ENCODE measurements around the gene SLC35F3.
"Not testable (repeated sequence)": the region's sequence is repeated elsewhere in the genome, so short reads cannot be mapped to it uniquely, and the experiment has no call there.

SLC35F3 gene

DNA sequence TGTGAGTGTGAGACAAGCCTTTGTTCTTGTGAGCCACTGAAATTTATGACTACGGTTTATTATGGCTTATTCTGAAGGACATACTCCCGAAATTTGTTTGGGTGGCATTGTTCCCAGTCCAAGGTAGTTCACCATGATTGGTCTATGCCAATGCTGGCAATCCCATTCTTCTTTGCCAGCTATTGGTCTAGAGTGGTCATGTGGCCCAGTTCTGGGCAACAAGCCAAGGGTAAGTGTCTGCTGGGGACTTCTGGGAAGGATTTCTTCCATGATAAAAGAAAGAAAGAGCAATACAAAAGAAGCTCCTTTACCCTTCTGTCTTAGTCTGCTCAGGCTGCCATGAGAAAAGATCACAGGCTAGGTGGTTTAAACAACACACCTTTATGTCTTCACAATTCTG lies 201.6 kb downstream of the SLC35F3 start:
- no peak for DNase-seq (ENCODE audit: low read depth)

DNA sequence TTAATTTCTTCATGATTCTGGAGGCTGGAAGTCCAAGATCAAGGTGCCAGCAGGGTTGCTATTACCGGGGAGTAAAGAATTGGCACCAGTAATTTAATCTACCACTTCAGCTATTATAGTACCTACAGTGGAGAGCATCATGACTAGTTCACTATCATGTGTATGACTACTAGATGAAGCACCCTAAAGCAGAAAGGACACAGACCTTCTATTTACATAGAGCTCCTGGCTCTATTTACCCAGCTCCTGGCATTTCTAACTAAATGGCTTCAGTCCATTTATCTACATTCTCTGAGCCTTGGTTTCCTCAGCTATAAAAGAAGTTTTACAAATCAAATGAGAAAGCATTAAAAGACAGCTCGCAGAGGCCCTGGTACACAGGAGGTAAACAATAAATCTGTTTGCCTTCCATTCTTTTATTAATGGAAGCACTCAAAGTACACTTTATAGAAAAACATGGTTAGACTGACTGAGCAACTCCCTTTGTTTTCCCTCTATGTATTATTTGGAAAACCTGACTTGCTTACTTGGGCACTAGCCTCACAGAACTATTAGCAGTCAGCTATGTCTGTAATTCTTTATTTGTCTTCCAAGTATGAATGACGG lies 203.0 kb downstream of the SLC35F3 start:
- no peak for DNase-seq (ENCODE audit: low read depth)

DNA sequence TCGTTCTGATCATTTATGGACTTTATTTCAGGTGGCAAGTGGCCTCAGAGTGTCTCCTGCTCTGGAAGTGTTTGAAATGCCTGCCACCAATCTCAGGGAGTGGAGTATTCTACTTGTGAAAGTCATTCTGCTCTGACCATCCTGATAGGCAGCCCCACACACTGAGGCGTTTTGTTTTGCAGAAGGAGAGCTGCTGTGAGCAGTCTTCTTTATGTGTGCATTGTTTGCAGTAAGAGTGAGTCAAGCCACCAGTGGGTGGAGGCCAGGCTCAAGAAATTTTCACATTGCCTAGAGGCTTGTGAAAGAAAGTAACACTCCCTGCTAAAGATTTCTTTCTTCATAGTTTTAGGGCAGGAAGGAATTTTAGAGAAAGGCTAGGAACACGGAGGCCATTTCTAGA lies 204.4 kb downstream of the SLC35F3 start:
- DNase-seq (ENCODE audit: low read depth) = no peak

DNA sequence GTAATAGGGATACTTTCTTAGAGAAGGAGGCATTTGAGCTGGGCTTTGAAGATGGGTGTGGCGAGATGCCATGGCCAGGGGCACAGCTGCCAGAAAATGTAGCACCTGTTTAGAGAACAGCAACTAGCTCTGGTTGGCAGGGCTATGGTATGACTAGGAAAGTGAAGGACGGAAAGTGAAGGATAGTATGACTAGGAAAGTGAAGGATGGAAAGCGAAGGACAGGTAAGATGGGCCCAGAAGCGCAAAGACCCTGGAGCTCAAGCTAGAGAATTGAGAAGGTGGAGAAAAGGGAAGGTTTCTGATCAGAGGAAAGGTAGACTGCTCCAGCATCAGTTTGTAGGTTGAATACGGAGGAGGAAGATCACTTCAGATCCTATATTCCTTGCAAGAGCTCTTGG lies 205.4 kb downstream of the SLC35F3 start:
- DNase-seq (ENCODE audit: low read depth) = no peak

- DNase-seq (ENCODE audit: low read depth) = no peak
Measured at GRCh38 chr1:234111458-234112142, 207.1 kb downstream of the SLC35F3 start.

GRCh38 chr1:234114648-234115307 lies 210.3 kb downstream of the SLC35F3 start:
- peak; percentile 42 for DNase-seq (ENCODE audit: low read depth)

GRCh38 chr1:234118911-234119310 lies 214.4 kb downstream of the SLC35F3 start:
- no peak for DNase-seq (ENCODE audit: low read depth)

- DNase-seq (ENCODE audit: low read depth) = no peak
Measured at GRCh38 chr1:234119431-234119830, 215.0 kb downstream of the SLC35F3 start.

GRCh38 chr1:234120327-234120944 lies 216.0 kb downstream of the SLC35F3 start:
- no peak for DNase-seq (ENCODE audit: low read depth)

DNA sequence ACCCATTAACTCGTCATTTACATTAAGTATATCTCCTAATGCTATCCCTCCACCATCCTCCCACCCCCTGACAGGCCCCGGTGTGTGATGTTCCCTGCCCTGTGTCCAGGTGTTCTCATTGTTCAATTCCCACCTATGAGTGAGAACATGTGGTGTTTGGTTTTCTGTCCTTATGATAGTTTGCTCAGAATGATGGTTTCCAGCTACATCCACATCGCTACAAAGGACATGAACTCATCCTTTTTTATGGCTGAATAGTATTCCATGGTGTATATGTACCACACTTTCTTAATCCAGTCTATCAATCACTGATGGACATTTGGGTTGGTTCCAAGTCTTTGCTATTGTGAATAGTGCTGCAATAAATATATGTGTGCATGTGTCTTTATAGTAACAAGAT lies 217.2 kb downstream of the SLC35F3 start:
- not testable (repeated sequence) for DNase-seq (ENCODE audit: low read depth)

GRCh38 chr1:234122571-234122970 lies 218.1 kb downstream of the SLC35F3 start:
- not testable (repeated sequence) for DNase-seq (ENCODE audit: low read depth)

- no peak for DNase-seq (ENCODE audit: low read depth)
Measured at GRCh38 chr1:234123867-234124266, 219.4 kb downstream of the SLC35F3 start.

DNA sequence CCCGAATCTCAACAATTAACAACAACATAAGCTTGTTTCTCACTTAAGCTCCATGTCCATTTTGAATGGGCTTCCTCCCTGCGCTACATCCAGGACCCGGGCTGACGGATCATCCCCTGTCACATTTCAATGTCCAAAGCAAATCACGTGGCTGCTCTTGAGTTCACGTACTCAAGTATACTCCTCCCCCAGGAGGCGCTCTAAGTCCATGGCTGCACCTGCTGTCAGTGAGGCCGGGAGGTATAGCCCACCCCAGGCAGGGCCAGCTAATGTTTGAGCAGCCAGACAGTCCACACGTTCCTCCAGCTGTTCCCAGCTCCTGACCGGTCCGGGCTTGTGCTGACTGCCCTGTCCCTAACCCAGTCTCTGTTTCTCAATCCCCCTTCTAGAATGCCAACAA lies 220.8 kb downstream of the SLC35F3 start:
- DNase-seq (ENCODE audit: low read depth) = no peak

DNA sequence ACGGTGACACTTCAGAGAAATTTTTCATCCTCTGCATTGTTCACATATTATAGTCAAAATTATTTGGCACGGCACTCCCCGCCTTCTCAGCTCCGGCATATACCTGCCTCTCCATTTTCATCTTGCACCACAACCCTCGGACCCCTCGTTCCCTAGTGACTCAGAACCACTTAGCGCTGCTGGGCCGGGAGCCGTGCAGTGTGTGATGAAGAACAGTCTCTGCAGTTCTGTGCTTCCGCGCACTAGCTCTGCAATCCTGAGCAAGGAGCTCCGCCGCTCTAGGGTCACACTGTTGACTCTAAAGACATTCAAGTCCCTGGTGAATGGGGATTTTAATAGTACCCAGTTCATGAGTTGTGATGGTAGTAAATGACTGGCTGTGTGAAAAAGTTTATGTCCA lies 221.2 kb downstream of the SLC35F3 start:
- no peak for DNase-seq (ENCODE audit: low read depth)

GRCh38 chr1:234127026-234127671 lies 222.7 kb downstream of the SLC35F3 start:
- DNase-seq (ENCODE audit: low read depth) = no peak

GRCh38 chr1:234132795-234133194 lies 228.3 kb downstream of the SLC35F3 start:
- no peak for DNase-seq (ENCODE audit: low read depth)

DNA sequence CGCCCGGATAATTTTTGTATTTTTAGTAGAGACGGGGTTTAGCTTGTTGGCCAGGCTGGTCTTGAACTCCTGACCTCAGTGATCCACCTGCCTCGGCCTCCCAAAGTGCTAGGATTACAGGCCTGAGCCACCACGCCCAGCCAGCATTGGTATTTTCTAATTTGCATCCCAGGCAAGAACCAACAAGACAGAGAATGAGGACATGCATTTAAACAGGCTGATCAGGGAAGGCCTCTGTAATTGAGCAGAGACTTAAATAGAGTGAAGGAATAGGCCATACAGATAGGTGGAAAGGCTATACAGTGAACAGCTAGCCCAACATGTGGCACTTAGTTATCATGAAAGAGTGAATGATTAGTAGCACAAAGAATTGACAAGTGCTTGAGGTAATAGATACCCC lies 230.4 kb downstream of the SLC35F3 start:
- DNase-seq (ENCODE audit: low read depth) = no peak

GRCh38 chr1:234135501-234135900 lies 231.0 kb downstream of the SLC35F3 start:
- no peak for DNase-seq (ENCODE audit: low read depth)

DNA sequence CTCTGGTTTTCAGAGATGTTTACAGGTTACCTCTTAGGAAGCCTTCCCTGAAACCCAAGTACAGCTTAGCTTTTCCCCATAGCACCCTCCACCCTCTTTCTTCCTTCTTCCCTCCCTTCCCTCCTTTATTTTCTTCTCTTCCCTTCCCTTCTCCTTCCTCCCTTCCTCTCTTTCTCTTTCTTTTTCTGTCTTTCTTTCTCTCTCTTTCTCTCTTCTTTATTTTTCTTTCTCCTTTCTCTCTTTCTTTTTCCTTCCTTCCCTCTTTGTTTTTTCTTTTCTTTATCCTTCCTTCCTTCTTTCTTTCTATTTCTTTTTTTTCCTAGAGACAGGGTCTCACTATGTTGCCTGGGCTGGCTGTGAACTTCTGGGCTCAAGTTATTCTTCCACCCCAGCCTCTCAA lies 231.6 kb downstream of the SLC35F3 start:
- no peak for DNase-seq (ENCODE audit: low read depth)

- no peak for DNase-seq (ENCODE audit: low read depth)
Measured at GRCh38 chr1:234139966-234140365, 235.5 kb downstream of the SLC35F3 start.

- no peak for DNase-seq (ENCODE audit: low read depth)
Measured at GRCh38 chr1:234140388-234140787, 235.9 kb downstream of the SLC35F3 start.

- no peak for DNase-seq (ENCODE audit: low read depth)
Measured at GRCh38 chr1:234141006-234141405, 236.5 kb downstream of the SLC35F3 start.

- no peak for DNase-seq (ENCODE audit: low read depth)
Measured at GRCh38 chr1:234143681-234144080, 239.2 kb downstream of the SLC35F3 start.
